Activated T-cell treated with anti-CD3 and anti-CD28 coated beads for 24 hours (primary cell): Measurements from ENCODE around the gene FOXD1.

ENCODE experiments used
- DNase-seq: peaks from one replicate; pipeline ENCODE4 v3.0.0-alpha.2; 2020; ENCODE audit warnings: low read depth

FOXD1 gene

GRCh38 chr5:73440262-73440661, 8.3 kb downstream of the FOXD1 start:
- DNase-seq: no peak

GRCh38 chr5:73438645-73439470, 9.7 kb downstream of the FOXD1 start:
- no peak for DNase-seq

GRCh38 chr5:73437777-73438644, 10.6 kb downstream of the FOXD1 start:
- DNase-seq: no peak

GRCh38 chr5:73437101-73437776, 11.3 kb downstream of the FOXD1 start:
- no peak for DNase-seq

GRCh38 chr5:73436535-73437100, 12.0 kb downstream of the FOXD1 start:
- no peak for DNase-seq

- no peak for DNase-seq
These were observed 12.6 kb downstream of the FOXD1 start for GRCh38 chr5:73435759-73436534.

- no peak for DNase-seq
These were observed 13.7 kb downstream of the FOXD1 start for GRCh38 chr5:73434907-73435306.

GRCh38 chr5:73434461-73434860, 14.1 kb downstream of the FOXD1 start:
- no peak for DNase-seq

- no peak for DNase-seq
These were observed 14.6 kb downstream of the FOXD1 start for GRCh38 chr5:73433982-73434342.

- no peak for DNase-seq
These were observed 15.2 kb downstream of the FOXD1 start for GRCh38 chr5:73433272-73433981.

GRCh38 chr5:73431204-73431851, 17.2 kb downstream of the FOXD1 start:
- no peak for DNase-seq

GRCh38 chr5:73426034-73426433, 22.5 kb downstream of the FOXD1 start:
- no peak for DNase-seq

GRCh38 chr5:73424556-73424977, 24.0 kb downstream of the FOXD1 start:
- no peak for DNase-seq

GRCh38 chr5:73422164-73422563, 26.4 kb downstream of the FOXD1 start:
- DNase-seq: no peak

GRCh38 chr5:73420666-73421065, 27.9 kb downstream of the FOXD1 start:
- DNase-seq: no peak

GRCh38 chr5:73419465-73420390, 28.8 kb downstream of the FOXD1 start:
- DNase-seq: no peak

- DNase-seq: no peak
These were observed 29.5 kb downstream of the FOXD1 start for GRCh38 chr5:73419117-73419464.

- DNase-seq: no peak
These were observed 30.3 kb downstream of the FOXD1 start for GRCh38 chr5:73418244-73418691.
